Brain microvascular endothelial cell (primary cell): ENCODE data around the gene TBP.

Experiments used
- DNase-seq: peaks from one replicate; pipeline ENCODE4 v3.0.0-alpha.2; 2020
- H3K27ac ChIP-seq: fragments of 250-450 bp; sonication (Bioruptor Pico); 2 replicates; pipeline ENCODE4 v1.5.1; 2020; ENCODE audit warnings: mild to moderate bottlenecking, moderate library complexity
- H3K27me3 ChIP-seq: fragments of 250-450 bp; sonication (Bioruptor Pico); replicated peaks from 2 replicates; pipeline ENCODE4 v1.5.1; 2020; ENCODE audit warnings: mild to moderate bottlenecking
- H3K36me3 ChIP-seq: fragments of 250-450 bp; sonication (Bioruptor Pico); replicated peaks from 2 replicates; pipeline ENCODE4 v1.5.1; 2020; ENCODE audit warnings: mild to moderate bottlenecking
- H3K4me3 ChIP-seq: 2 replicates; pipeline ENCODE4 v1.5.1; 2011; ENCODE audit warnings: low read depth, mild to moderate bottlenecking, control low read depth, low read length, moderate library complexity
- CTCF ChIP-seq: IDR thresholded peaks from 2 replicates; pipeline ENCODE4 v1.5.1; 2011; ENCODE audit warnings: low read depth, mild to moderate bottlenecking, moderate library complexity, low read length, control low read depth, inconsistent platforms; ENCODE audit errors: missing control alignments
- in situ Hi-C: cut with HindIII; loops from 2 replicates; pipeline ENCODE4 v1.10.0; 2017; ENCODE audit warnings: low sequenced_read_pairs, low pct_ligation_motif_present

TBP gene

DNA sequence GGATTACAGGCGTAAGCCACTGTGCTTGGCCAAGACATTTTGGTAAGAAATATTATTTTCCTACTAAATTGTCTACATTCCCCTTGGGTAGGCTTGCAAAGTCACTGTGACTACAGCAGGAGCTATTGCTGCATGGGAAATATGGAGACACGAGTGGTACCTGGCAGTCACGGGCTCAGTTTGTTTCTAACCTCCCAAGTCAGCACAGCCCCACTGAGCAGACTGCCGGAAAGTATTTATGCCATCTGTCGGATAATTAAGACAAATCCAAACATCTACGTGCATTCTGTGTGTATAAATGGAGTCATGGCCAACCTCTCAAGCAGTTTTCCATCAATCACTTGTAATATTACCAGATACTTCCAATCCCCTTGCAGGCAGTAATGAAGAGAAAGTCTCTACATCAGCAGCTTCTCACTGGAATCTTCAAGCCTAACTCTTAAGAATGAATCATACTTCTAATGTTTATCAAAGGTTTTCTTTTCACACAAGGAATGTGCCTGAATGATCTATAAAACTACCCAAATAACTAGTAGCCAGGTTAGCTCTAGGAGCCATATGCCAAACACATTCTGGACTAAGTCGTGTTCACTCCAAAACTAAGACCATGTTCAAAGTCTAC, 21.2 kb upstream of the TBP start:
- in situ Hi-C loops: no loop called here
- Histone ChIP-seq H3K36me3 (peaks cover 44% of the 10 kb centered on the region), H3K27me3 (no peaks in the 10 kb centered on the region), H3K27ac (no peak overlapping the region), H3K4me3 (no peak overlapping the region)
- DNase-seq: no peak
- TF ChIP-seq CTCF: no peak

DNA sequence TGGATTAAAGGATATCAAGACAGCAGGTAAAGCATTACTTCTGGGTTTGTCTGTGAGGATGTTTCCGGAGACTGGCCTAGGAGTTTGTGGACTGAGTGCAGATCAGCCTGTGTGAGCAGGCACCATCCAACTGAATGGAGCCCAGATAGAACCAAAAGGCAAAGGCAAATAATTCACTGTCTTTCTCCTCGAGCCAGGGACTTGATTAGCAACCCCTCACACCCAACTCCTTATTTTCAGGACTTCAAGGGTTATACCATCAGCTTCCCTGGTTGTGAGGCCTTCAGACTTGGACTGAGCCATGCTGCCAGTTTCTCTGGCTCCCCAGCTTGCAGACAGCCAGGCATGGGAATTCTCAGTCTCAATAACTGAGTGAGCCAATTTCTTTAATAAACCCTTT, 20.4 kb upstream of the TBP start:
- no peak for TF ChIP-seq CTCF
- in situ Hi-C loops: no loop called here

DNA sequence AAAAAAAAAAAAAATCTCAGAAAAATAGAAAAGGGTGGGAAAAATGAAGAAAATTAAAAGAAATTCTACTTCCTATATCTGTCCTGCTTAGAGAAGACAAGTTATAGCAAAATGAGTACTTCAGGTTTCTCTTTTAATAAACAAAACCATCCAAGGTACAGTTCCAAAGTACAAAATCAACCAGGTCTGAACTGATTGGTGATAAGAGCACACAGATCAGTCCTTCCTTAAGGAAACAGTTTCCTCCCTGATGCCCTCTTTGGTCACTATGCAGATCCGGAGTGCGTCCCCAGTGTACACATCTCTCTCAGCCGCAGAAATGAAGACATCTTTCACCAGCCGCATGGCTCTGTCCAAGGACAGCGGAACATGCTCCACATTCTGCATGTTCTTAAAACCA, 19.2 kb upstream of the TBP start:
- in situ Hi-C loops: no loop called here
- Histone ChIP-seq H3K27ac (no peak overlapping the region), H3K36me3 (peaks cover 61% of the 10 kb centered on the region), H3K27me3 (no peaks in the 10 kb centered on the region), H3K4me3 (no peak overlapping the region)
- DNase-seq: no peak
- TF ChIP-seq CTCF: no peak

More for the DNA sequence above, 20.4 kb upstream of the TBP start:
- no peak overlapping the region for H3K27ac ChIP-seq
- peaks cover 52% of the 10 kb centered on the region for H3K36me3 ChIP-seq
- H3K4me3 ChIP-seq: no peak overlapping the region
- DNase-seq: no peak
- H3K27me3 ChIP-seq: no peaks in the 10 kb centered on the region

- H3K27me3 ChIP-seq: no peaks in the 10 kb centered on the region
- no peak for DNase-seq
- no peak overlapping the region for H3K4me3 ChIP-seq
- TF ChIP-seq CTCF: no peak
- peaks cover 74% of the 10 kb centered on the region for H3K36me3 ChIP-seq
- no peak overlapping the region for H3K27ac ChIP-seq
- in situ Hi-C loops: no loop called here
Observed at GRCh38 chr6:170536671-170537070, 17.5 kb upstream of the TBP start.

DNA sequence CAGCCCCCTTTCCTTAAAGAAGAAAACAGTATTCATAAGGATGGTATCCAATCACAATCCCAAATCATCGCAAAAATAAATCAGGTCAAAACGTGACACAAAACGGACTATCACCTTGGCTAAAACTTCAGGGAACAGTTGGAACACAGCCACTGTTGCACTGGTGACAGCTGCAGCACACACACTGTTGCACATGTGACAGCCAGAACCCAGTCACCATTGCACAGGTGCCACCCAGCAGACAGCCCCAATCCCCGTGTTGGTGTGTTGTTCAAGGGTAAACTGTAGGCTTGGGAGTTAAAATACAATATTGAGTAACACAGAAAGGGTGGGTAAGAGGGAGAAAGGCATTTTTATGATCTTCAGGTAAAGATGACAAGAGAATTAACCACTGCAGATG, 16.8 kb upstream of the TBP start:
- no peak for TF ChIP-seq CTCF
- in situ Hi-C loops: no loop called here
- Histone ChIP-seq H3K36me3 (peaks cover 78% of the 10 kb centered on the region), H3K27ac (no peak overlapping the region), H3K27me3 (no peaks in the 10 kb centered on the region), H3K4me3 (no peak overlapping the region)
- DNase-seq: no peak
